Large intestine (tissue), 12 donors: ENCODE data around the gene TMEM184C. TPM values are rescaled to one million over a fixed set of nuclear protein-coding genes. Genes with fewer than 3 reads are reported as not detected.

Experiments
- DNase-seq, 2 donors: peaks; one replicate each; pipeline versions ENCODE4 v3.0.0 to v3.0.0-alpha.2; 2013
- H3K27ac ChIP-seq: one replicate; pipeline ENCODE4 v1.5.1; 2013; ENCODE audit warnings: low read length
- H3K27me3 ChIP-seq: 2 replicates; pipeline ENCODE4 v1.6.1; 2013; ENCODE audit warnings: low read length; ENCODE audit not compliant: control insufficient read depth, insufficient read depth
- H3K36me3 ChIP-seq: 2 replicates; pipeline ENCODE4 v1.6.1; 2013; ENCODE audit warnings: low read length; ENCODE audit not compliant: control insufficient read depth, insufficient read depth
- H3K4me1 ChIP-seq: one replicate; pipeline ENCODE4 v1.6.1; 2013; ENCODE audit warnings: low read length; ENCODE audit not compliant: control insufficient read depth, insufficient read depth
- H3K4me3 ChIP-seq: one replicate; pipeline ENCODE4 v1.5.1; 2013; ENCODE audit warnings: low read length
- H3K9me3 ChIP-seq: one replicate; pipeline ENCODE4 v1.6.1; 2013; ENCODE audit warnings: mild to moderate bottlenecking, low read depth, low read length, moderate library complexity; ENCODE audit not compliant: control insufficient read depth
- WGBS: methylation state at CpG from one replicate; pipeline ENCODE4 v1.1.5; 2013; ENCODE audit warnings: low lambda C conversion rate; ENCODE audit not compliant: insufficient coverage; 5-methylcytosine and 5-hydroxymethylcytosine counted together
- long read RNA-seq, 11 donors: transcript quantifications; one replicate each; lab custom pipeline, GENCODE V29; 2026
- polyA plus RNA-seq: library from polyadenylated mRNA; unstranded; fragments of 120-200 nt; gene quantifications from one replicate; pipeline ENCODE4 v1.2.1, GENCODE V29; 2013

Gene TMEM184C
- 30.2 TPM for polyA plus RNA-seq
- long read RNA-seq, donor 1, full-length matches to known transcripts, result 5 of 5 reads
- long read RNA-seq, donor 1, partial matches to known transcripts, result 0 of 5 reads
- long read RNA-seq, donor 1, other reads (novel, unspliced or antisense), result 0 of 5 reads
- long read RNA-seq, donor 2, full-length matches to known transcripts, result 9 of 9 reads
- long read RNA-seq, donor 2, partial matches to known transcripts, result 0 of 9 reads
- long read RNA-seq, donor 2, other reads (novel, unspliced or antisense), result 0 of 9 reads
- long read RNA-seq, donor 3, full-length matches to known transcripts, result 11 of 11 reads
- long read RNA-seq, donor 3, partial matches to known transcripts, result 0 of 11 reads
- long read RNA-seq, donor 3, other reads (novel, unspliced or antisense), result 0 of 11 reads
- long read RNA-seq, donor 4, full-length matches to known transcripts, result 3 of 3 reads
- long read RNA-seq, donor 4, partial matches to known transcripts, result 0 of 3 reads
- long read RNA-seq, donor 4, other reads (novel, unspliced or antisense), result 0 of 3 reads
- long read RNA-seq, donor 5, full-length matches to known transcripts, result 4 of 4 reads
- long read RNA-seq, donor 5, partial matches to known transcripts, result 0 of 4 reads
- long read RNA-seq, donor 5, other reads (novel, unspliced or antisense), result 0 of 4 reads
- long read RNA-seq, donor 6, full-length matches to known transcripts, result 9 of 9 reads
- long read RNA-seq, donor 6, partial matches to known transcripts, result 0 of 9 reads
- long read RNA-seq, donor 6, other reads (novel, unspliced or antisense), result 0 of 9 reads
- long read RNA-seq, donor 7, full-length matches to known transcripts, result 2 of 2 reads
- long read RNA-seq, donor 7, partial matches to known transcripts, result 0 of 2 reads
- long read RNA-seq, donor 7, other reads (novel, unspliced or antisense), result 0 of 2 reads
- long read RNA-seq, donor 8, full-length matches to known transcripts, result 9 of 32 reads
- long read RNA-seq, donor 8, partial matches to known transcripts, result 23 of 32 reads
- long read RNA-seq, donor 8, other reads (novel, unspliced or antisense), result 0 of 32 reads
- long read RNA-seq, donor 9, full-length matches to known transcripts, result 2 of 2 reads
- long read RNA-seq, donor 9, partial matches to known transcripts, result 0 of 2 reads
- long read RNA-seq, donor 9, other reads (novel, unspliced or antisense), result 0 of 2 reads
- long read RNA-seq, donor 10, full-length matches to known transcripts, result 12 of 12 reads
- long read RNA-seq, donor 10, partial matches to known transcripts, result 0 of 12 reads
- long read RNA-seq, donor 10, other reads (novel, unspliced or antisense), result 0 of 12 reads
- long read RNA-seq, donor 11, full-length matches to known transcripts, result 3 of 3 reads
- long read RNA-seq, donor 11, partial matches to known transcripts, result 0 of 3 reads
- long read RNA-seq, donor 11, other reads (novel, unspliced or antisense), result 0 of 3 reads

DNA sequence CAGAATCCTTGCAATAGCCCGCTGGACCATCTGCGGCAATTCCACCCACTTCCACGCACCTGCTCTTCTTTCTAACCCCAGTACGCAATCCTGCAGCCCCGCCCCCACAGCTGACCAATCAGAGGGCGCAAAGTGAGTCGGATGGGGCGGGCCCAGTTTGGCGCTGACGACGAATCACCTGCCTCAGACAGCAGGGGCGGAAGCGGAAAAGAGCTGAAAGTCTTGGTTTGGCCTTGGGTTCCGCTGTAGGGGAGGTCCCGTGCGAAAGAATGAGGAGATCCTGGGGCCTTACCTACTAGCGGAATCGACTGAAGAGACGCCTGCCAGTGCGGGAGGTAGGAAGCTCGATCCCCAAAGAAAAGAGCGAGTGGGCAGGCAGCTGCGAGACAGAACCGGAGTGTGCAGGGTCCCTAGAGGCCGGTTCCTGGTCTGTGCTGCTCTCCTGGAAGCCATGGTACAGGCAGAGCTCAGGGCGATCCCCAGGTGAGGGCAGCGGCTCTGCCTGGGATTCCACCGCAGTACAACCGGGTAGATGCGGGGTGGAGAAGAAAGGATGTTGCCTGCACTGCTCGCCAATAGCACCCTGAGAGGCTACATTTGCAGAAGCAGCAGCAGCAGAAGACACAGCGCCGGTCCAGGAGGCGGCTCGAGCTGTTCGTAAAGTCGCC is at the start of gene TMEM184C:
TMEM184C (plus strand) TSS at position 225 of the 668 bp plus-strand sequence. CDS start 560 bp downstream, outside the sequence.
- Histone ChIP-seq H3K27ac (peak within 1 kb of the TSS; percentile 82), H3K36me3 (peaks cover 3% of the 10 kb centered on the region), H3K9me3 (no peaks in the 10 kb centered on the region), H3K4me1 (peaks cover 7% of the 10 kb centered on the region), H3K27me3 (no peaks in the 10 kb centered on the region), H3K4me3 (peak within 1 kb of the TSS; percentile 89)
- DNase-seq, result peak; percentile 94 to 98
- no CpG with 5 or more reads among the region's 37 CpGs for WGBS

DNA sequence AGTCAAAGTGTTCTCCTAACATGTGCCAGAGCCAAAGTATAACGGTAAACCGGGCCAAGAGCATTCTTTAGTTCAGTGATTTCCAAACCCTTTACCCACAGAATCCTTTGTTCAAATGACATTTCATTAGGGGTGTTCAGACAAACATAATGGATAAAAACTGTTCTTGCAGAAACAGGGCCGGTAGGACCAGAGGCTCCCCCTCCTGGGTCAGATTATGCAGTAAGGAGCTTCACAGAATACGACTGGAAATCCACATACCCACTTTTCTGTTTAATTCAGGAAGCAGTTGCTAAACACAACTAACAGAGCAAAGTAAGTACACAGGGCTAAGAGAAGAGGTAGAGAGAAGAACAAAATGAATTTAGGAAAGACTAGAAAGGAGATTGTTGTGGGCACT is 46.6 kb upstream of the TMEM184C start:
- WGBS, result 92% methylated on average over 2 of the region's 4 CpGs
- H3K9me3 ChIP-seq, result no peaks in the 10 kb centered on the region
- no peaks in the 10 kb centered on the region for H3K4me1 ChIP-seq
- H3K4me3 ChIP-seq, result no peak overlapping the region
- H3K36me3 ChIP-seq, result no peaks in the 10 kb centered on the region
- no peaks in the 10 kb centered on the region for H3K27me3 ChIP-seq
- no peak overlapping the region for H3K27ac ChIP-seq
- DNase-seq, result no peak

- no peak for DNase-seq
- no peaks in the 10 kb centered on the region for H3K4me1 ChIP-seq
- no peak overlapping the region for H3K4me3 ChIP-seq
- no peaks in the 10 kb centered on the region for H3K9me3 ChIP-seq
- no peaks in the 10 kb centered on the region for H3K27me3 ChIP-seq
- no peak overlapping the region for H3K27ac ChIP-seq
- no peaks in the 10 kb centered on the region for H3K36me3 ChIP-seq
- 44% methylated on average over 4 of the region's 5 CpGs for WGBS
These were observed 46.0 kb upstream of the TMEM184C start for GRCh38 chr4:147571036-147571770.

DNA sequence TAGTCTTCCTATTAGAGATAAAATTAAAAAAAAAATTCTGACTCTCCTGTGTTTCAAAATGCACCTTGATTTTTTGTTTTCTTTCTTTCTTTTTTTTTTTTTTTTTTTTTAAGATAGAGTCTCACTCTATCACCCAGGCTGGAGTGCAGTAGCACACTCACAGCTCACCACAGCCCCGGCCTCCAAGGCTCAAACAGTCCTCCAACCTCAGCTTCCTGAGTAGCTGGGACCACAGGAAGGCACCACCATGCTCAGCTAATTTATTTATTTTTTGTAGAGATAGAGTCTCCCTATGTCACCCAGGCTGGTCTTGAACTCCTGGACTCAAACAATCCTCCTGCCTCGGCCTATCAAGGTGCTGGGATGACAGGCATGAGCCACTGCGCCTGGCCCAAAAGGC is 41.1 kb upstream of the TMEM184C start:
- no peaks in the 10 kb centered on the region for H3K9me3 ChIP-seq
- H3K4me1 ChIP-seq, result no peaks in the 10 kb centered on the region
- WGBS, result 100% methylated on average over 1 of the region's 3 CpGs
- H3K4me3 ChIP-seq, result no peak overlapping the region
- H3K27ac ChIP-seq, result no peak overlapping the region
- no peaks in the 10 kb centered on the region for H3K36me3 ChIP-seq
- H3K27me3 ChIP-seq, result no peaks in the 10 kb centered on the region
- no peak for DNase-seq

- Histone ChIP-seq H3K36me3 (no peaks in the 10 kb centered on the region), H3K9me3 (no peaks in the 10 kb centered on the region), H3K4me1 (no peaks in the 10 kb centered on the region), H3K4me3 (no peak overlapping the region), H3K27ac (no peak overlapping the region), H3K27me3 (no peaks in the 10 kb centered on the region)
- WGBS, result no CpG with 5 or more reads among the region's 6 CpGs
- no peak for DNase-seq
These were observed 39.1 kb upstream of the TMEM184C start for GRCh38 chr4:147578051-147578476.

DNA sequence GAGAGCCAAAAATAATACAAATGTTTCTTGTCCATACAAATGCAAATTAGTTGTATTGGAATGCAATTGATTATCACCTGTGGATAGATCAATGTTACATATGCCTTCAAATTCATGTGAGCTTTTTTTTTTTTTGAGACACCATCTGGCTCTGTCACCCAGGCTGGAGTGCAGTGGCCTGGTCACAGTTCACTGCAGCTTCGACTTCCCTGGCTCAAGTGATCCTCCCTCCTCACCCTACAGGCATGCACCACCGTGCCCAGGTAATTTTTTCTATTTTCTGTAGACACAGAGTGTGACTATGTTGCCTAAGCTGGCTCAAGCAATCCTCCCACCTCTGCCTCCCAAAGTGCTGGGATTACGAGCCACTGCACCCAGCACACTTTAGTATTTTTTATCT is 38.6 kb upstream of the TMEM184C start:
- Histone ChIP-seq H3K27ac (no peak overlapping the region), H3K4me1 (no peaks in the 10 kb centered on the region), H3K36me3 (no peaks in the 10 kb centered on the region), H3K27me3 (no peaks in the 10 kb centered on the region), H3K4me3 (no peak overlapping the region), H3K9me3 (no peaks in the 10 kb centered on the region)
- WGBS, result 100% methylated on average over 1 of the region's 3 CpGs
- DNase-seq, result no peak

DNA sequence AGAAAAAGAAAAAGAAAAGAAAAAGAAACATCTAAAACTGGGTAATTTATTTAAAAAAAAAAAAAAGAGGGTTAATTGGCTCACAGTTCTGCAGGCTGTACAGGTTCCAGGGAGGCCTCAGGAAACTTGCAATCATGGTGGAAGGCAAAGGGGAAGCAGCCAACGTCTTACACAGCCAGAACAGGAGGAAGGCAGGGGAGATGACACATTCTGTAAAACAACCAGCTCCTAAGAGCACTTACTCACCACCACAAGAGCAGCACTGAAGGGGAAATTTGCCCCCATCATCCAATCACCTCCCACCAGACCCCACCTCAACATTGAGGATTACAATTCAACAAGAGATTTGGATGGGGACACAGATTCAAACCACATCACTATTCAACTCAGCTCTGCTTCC is 36.8 kb upstream of the TMEM184C start:
- no peak overlapping the region for H3K4me3 ChIP-seq
- 100% methylated on average over 1 of the region's 1 CpG for WGBS

DNA sequence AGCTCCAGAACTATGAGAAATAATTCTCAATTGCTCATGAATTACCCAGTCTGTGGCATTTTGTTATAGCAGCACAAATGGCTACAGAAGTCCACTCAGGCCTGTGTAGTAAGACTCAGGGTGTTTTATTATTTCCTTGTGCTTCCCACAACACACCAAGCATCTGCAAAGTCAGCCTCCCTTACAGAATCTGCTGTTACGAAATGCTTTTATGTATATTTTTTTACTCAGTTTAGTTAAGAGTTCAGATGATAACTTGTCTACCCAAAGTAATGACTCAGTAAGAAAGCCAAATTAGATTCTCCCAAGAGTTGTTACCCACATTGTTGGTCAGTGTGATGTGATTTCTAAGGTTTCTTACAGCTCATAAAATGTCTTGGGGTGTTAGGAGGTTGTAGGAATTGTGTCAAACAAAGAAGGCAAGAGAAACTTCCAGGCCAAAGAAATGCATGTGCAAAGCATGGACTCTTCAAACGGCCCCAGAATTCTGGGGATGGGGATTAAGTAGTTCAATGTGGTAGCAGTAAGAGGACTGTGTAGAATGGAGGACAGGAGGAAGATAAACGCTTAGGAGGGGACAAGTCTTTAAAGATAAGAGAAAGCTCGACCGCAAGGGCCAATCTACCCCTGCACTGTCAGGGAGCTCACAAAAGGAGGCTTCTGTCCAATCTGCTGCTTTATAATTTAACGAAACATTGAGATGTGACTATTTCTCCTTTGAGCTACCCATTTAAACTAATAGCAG is 35.4 kb upstream of the TMEM184C start:
- Histone ChIP-seq H3K4me1 (no peaks in the 10 kb centered on the region), H3K27me3 (no peaks in the 10 kb centered on the region), H3K4me3 (no peak overlapping the region), H3K27ac (no peak overlapping the region), H3K36me3 (no peaks in the 10 kb centered on the region), H3K9me3 (no peaks in the 10 kb centered on the region)
- no CpG with 5 or more reads among the region's 6 CpGs for WGBS
- no peak for DNase-seq

More for the DNA sequence above, 36.8 kb upstream of the TMEM184C start:
- Histone ChIP-seq H3K36me3 (no peaks in the 10 kb centered on the region), H3K27me3 (no peaks in the 10 kb centered on the region), H3K27ac (no peak overlapping the region), H3K9me3 (no peaks in the 10 kb centered on the region), H3K4me1 (no peaks in the 10 kb centered on the region)
- DNase-seq, result no peak
